Measurements from ENCODE around the gene TET1. TPM values are rescaled to one million over a fixed set of nuclear protein-coding genes. Genes with fewer than 3 reads are reported as not detected.
A peak's percentile ranks its signal among the peaks of the same experiment; 100 is the strongest.
"Not testable (repeated sequence)": the region's sequence is repeated elsewhere in the genome, so short reads cannot be mapped to it uniquely, and the experiment has no call there.

Gene TET1
- 1 to 10 TPM; 6.9 to 9.6 (median 8.8) TPM for total RNA-seq

- Histone ChIP-seq H3K36me3 (no peaks in the 10 kb centered on the region), H3K27me3 (peaks cover 0 to 4% (median 0%) of the 10 kb centered on the region in 4 donors), H3K4me1 (peaks cover 12 to 42% (median 31%) of the 10 kb centered on the region in 4 donors), H3K9me3 (no peaks in the 10 kb centered on the region), H3K4me3 (peak within 1 kb of the TSS; percentile 76 to 94 (median 84)), H3K27ac (replicated peaks in 1 of 4) (peak within 1 kb of the TSS; percentile 43 to 64 (median 63))
- intact Hi-C loops (cut with DNase I), result loop anchor here (5.0 kb wide), 1 partner anchor 42 kb away; no protein-coding TSS in a partner anchor
- WGBS, result under 1% methylated on average over 12 of the region's 66 CpGs
- DNase-seq (ENCODE audit: extremely low spot score), result no peak
- TF ChIP-seq POLR2AphosphoS5 (IDR thresholded peaks at IDR 0.05) (peak; percentile 56 to 76), EP300 (IDR thresholded peaks at IDR 0.05) (no peak)
Observed at GRCh38 chr10:68560186-68560942, at the start of gene TET1. TET1 (plus strand) TSS chr10:68560337; CDS start chr10:68572339, 12,002 bp downstream.

DNA sequence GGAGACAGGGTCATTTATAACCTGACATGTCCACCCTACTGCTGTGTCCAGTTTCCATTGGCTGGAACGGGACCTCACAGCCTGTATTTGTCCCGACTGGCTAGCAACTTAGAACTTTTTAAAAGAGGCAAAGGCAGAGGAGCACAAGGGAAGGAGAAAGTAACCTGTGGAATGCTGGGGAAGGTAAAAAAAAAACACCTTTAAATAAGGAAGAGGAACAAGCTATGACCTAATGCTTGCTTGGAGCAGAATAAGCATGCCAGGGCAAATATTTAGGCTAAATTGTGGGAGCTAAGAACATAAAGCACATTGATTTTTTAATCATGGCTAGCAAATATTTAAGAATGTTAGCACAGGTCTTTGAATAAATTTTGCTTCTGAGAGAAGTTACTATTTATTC, 43.9 kb upstream of the TET1 start:
- DNase-seq (ENCODE audit: extremely low spot score); H3K4me1 ChIP-seq; H3K27me3 ChIP-seq; H3K27ac ChIP-seq (replicated peaks in 1 of 4); H3K4me3 ChIP-seq; H3K9me3 ChIP-seq; intact Hi-C loops (cut with DNase I): not testable (repeated sequence)
- 95% methylated on average over 2 of the region's 2 CpGs for WGBS
- peaks cover 10 to 82% (median 26%) of the 10 kb centered on the region in 4 donors for H3K36me3 ChIP-seq

DNA sequence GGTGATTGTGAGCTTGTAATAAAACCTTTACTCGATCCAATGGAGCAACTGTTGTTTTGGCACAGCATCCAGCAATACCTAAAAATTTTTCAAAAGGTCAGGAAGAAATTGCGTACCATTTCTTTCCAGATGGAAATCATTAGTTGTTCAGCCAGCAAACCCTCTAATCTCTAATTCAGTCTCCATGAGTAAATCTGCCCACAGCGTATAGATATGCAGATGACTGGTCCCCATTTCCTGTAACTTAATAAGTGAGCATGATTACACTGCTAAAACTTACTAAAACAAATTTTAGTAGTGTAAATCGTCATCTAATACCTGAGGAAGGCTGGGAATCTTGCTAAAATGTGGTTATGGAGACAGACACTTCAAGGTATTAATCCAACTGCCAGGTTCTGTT, 43.4 kb upstream of the TET1 start:
- no peaks in the 10 kb centered on the region for H3K9me3 ChIP-seq
- no peak for TF ChIP-seq POLR2AphosphoS5 (IDR thresholded peaks at IDR 0.05)
- no peak for TF ChIP-seq CTCF (IDR thresholded peaks at IDR 0.05)
- no peak for TF ChIP-seq POLR2A (IDR thresholded peaks at IDR 0.05; ENCODE audit: low read depth)
- no peak for TF ChIP-seq EP300 (IDR thresholded peaks at IDR 0.05)
- H3K4me3 ChIP-seq, result no peak overlapping the region
- no peak overlapping the region for H3K27ac ChIP-seq (replicated peaks in 1 of 4)
- WGBS, result 65% methylated on average over 4 of the region's 4 CpGs
- DNase-seq (ENCODE audit: extremely low spot score), result no peak
- intact Hi-C loops (cut with DNase I), result no loop called here
- no peaks in the 10 kb centered on the region for H3K4me1 ChIP-seq
- H3K27me3 ChIP-seq, result no peaks in the 10 kb centered on the region
- peaks cover 10 to 80% (median 23%) of the 10 kb centered on the region in 4 donors for H3K36me3 ChIP-seq

GRCh38 chr10:68517188-68517587, 42.9 kb upstream of the TET1 start:
- intact Hi-C loops (cut with DNase I), result no loop called here
- DNase-seq (ENCODE audit: extremely low spot score), result no peak
- no peak overlapping the region for H3K27ac ChIP-seq (replicated peaks in 1 of 4)
- H3K4me3 ChIP-seq, result no peak overlapping the region
- no peaks in the 10 kb centered on the region for H3K9me3 ChIP-seq
- H3K27me3 ChIP-seq, result no peaks in the 10 kb centered on the region
- no peak for TF ChIP-seq EP300 (IDR thresholded peaks at IDR 0.05)
- TF ChIP-seq POLR2AphosphoS5 (IDR thresholded peaks at IDR 0.05), result no peak
- TF ChIP-seq CTCF (IDR thresholded peaks at IDR 0.05), result no peak
- no peak for TF ChIP-seq POLR2A (IDR thresholded peaks at IDR 0.05; ENCODE audit: low read depth)
- 93% methylated on average over 5 of the region's 5 CpGs for WGBS
- H3K36me3 ChIP-seq, result peaks cover 10 to 84% (median 27%) of the 10 kb centered on the region in 4 donors
- no peaks in the 10 kb centered on the region for H3K4me1 ChIP-seq

DNA sequence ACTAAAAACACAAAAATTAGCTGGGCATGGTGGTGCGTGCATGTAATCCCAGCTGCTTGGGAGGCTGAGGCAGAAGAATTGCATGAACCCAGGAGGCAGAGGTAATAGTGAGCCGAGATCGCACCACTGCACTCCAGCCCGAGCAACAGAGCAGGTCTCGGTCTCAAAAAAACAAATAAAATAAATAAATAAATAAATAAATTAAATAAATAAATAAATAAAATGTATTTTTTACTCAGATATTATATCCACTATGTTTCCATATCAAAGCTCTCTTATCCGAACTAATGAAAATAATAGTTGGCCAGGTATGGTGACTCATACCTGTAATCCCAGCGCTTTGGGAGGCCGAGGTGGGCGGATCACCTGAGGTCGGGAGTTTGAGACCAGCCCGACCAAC, 41.5 kb upstream of the TET1 start:
- H3K36me3 ChIP-seq, result peaks cover 10 to 88% (median 29%) of the 10 kb centered on the region in 4 donors
- WGBS, result 93% methylated on average over 11 of the region's 11 CpGs
- H3K27ac ChIP-seq (replicated peaks in 1 of 4); H3K9me3 ChIP-seq; DNase-seq (ENCODE audit: extremely low spot score); intact Hi-C loops (cut with DNase I); H3K27me3 ChIP-seq; H3K4me3 ChIP-seq; H3K4me1 ChIP-seq: not testable (repeated sequence)

DNA sequence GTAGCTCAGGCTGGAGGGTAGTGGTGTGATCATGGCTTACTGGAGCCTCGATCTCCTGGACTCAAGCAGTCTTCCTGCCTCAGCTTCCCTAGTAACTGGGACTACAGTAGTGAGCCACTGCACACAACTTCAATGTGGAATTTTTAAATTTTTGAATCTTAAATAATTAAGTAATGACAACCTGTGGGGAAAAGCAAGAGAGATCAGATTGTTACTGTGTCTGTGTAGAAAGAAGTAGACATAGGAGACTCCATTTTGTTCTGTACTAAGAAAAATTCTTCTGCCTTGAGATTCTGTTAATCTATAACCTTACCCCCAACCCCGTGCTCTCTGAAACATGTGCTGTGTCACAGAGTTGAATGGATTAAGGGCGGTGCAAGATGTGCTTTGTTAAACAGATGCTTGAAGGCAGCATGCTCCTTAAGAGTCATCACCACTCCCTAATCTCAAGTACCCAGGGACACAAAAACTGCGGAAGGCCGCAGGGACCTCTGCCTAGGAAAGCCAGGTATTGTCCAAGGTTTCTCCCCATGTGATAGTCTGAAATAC, 34.6 kb upstream of the TET1 start:
- H3K27me3 ChIP-seq; H3K9me3 ChIP-seq; H3K4me3 ChIP-seq; DNase-seq (ENCODE audit: extremely low spot score); H3K27ac ChIP-seq (replicated peaks in 1 of 4): not testable (repeated sequence)
- 77% methylated on average over 5 of the region's 5 CpGs for WGBS
- intact Hi-C loops (cut with DNase I), result loop anchor here (2.0 to 5.0 kb wide), 2 partner anchors 195 to 377 kb away; partner anchors contain the start of genes CCAR1 and DDX50
- peaks cover 4 to 19% (median 16%) of the 10 kb centered on the region in 4 donors for H3K4me1 ChIP-seq
- peaks cover 0 to 39% (median 10%) of the 10 kb centered on the region in 4 donors for H3K36me3 ChIP-seq
